OCI-LY1 (cell line): ENCODE results near the gene AFAP1.

Experiments
- EZH2 ChIP-seq: fragments of 200-600 bp; sonication (generic), shearing (Covaris generic); IDR thresholded peaks from 2 replicates; pipeline ENCODE4 v1.8.0; 2017; ENCODE audit warnings: borderline replicate concordance, mixed run types, mild to moderate bottlenecking, antibody characterized with exemption, low read length, moderate library complexity, mixed read lengths
- TF ChIP-seq, protein P1 (sequence below): fragments of 200-600 bp; sonication (generic), shearing (Covaris generic); IDR thresholded peaks from 2 replicates; pipeline ENCODE4 v1.5.1; 2017; ENCODE audit warnings: mild to moderate bottlenecking, antibody characterized with exemption, low read length, moderate library complexity, mixed read lengths

DNA sequence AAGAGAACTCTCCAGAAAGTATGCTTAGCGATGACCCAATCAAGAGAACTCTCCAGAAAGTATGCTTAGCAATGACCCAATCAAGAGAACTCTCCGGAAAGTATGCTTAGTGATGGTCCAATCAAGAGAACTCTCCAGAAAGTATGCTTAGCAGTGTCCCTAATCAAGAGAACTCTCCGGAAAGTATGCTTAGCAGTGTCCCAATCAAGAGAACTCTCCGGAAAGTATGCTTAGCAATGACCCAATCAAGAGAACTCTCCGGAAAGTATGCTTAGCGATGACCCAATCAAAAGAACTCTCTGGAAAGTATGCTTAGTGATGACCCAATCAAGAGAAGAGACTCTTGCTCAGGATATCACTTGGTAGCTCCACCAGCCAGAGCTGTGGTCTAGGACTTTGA, 92.5 kb downstream of the AFAP1 start:
- TF ChIP-seq, protein P1, sequence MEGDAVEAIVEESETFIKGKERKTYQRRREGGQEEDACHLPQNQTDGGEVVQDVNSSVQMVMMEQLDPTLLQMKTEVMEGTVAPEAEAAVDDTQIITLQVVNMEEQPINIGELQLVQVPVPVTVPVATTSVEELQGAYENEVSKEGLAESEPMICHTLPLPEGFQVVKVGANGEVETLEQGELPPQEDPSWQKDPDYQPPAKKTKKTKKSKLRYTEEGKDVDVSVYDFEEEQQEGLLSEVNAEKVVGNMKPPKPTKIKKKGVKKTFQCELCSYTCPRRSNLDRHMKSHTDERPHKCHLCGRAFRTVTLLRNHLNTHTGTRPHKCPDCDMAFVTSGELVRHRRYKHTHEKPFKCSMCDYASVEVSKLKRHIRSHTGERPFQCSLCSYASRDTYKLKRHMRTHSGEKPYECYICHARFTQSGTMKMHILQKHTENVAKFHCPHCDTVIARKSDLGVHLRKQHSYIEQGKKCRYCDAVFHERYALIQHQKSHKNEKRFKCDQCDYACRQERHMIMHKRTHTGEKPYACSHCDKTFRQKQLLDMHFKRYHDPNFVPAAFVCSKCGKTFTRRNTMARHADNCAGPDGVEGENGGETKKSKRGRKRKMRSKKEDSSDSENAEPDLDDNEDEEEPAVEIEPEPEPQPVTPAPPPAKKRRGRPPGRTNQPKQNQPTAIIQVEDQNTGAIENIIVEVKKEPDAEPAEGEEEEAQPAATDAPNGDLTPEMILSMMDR: no peak
- TF ChIP-seq EZH2: no peak
